ENCODE measurements around the gene NSG2.

DNA sequence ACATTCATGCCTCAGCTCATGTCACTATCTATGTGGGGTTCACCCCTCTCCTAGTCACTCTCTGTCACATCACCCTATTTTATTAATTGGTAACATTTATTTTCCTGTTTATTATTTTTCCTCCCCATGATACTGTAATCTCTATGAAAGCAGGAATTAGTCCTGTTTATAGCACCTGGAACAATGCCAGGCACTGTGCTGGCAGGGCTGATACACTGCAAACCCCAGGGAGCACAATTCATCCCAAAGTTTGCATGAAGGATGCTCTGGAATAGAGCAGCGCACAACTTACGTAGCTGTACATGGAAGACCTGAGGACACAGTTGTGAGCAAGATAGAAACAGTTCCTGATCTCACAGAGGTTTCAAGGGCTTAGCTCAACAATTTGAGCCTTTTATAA, 103.2 kb downstream of the NSG2 start:
- TF ChIP-seq, protein P1, sequence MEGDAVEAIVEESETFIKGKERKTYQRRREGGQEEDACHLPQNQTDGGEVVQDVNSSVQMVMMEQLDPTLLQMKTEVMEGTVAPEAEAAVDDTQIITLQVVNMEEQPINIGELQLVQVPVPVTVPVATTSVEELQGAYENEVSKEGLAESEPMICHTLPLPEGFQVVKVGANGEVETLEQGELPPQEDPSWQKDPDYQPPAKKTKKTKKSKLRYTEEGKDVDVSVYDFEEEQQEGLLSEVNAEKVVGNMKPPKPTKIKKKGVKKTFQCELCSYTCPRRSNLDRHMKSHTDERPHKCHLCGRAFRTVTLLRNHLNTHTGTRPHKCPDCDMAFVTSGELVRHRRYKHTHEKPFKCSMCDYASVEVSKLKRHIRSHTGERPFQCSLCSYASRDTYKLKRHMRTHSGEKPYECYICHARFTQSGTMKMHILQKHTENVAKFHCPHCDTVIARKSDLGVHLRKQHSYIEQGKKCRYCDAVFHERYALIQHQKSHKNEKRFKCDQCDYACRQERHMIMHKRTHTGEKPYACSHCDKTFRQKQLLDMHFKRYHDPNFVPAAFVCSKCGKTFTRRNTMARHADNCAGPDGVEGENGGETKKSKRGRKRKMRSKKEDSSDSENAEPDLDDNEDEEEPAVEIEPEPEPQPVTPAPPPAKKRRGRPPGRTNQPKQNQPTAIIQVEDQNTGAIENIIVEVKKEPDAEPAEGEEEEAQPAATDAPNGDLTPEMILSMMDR (IDR thresholded peaks at IDR 0.05; ENCODE audit: insufficient read depth, low read depth, low read length): no peak
- TF ChIP-seq EZH2 (IDR thresholded peaks at IDR 0.05; ENCODE audit: insufficient read depth, low read length): no peak

Measured in astrocyte (in vitro differentiated cells and primary cell).